GM08714 (cell line): ENCODE measurements around the gene SLC26A3.

Experiments
- H3K4me3 ChIP-seq: fragments of 200-500 bp; sonication (Bioruptor generic); 2 replicates; pipeline ENCODE4 v1.5.1; 2014; ENCODE audit warnings: mild to moderate bottlenecking, low read length, inconsistent platforms
- ZNF274 ChIP-seq: IDR thresholded peaks from 2 replicates; pipeline ENCODE4 v1.6.1; 2012; ENCODE audit warnings: mild to moderate bottlenecking, low read depth, low read length

Gene SLC26A3

GRCh38 chr7:107746006-107746405 is 57.0 kb downstream of the SLC26A3 start:
- H3K4me3 ChIP-seq: no peak overlapping the region; the same call in 1 of the 2 replicates
- no peak for TF ChIP-seq ZNF274

GRCh38 chr7:107744345-107744750 is 58.7 kb downstream of the SLC26A3 start:
- TF ChIP-seq ZNF274: no peak
- H3K4me3 ChIP-seq: peak overlapping the region; percentile 95

GRCh38 chr7:107743567-107744344 is 59.3 kb downstream of the SLC26A3 start, which contains the start of gene CBLL1:
CBLL1 (plus strand) TSS chr7:107744142; CDS start chr7:107744164, 22 bp downstream.
- peak within 1 kb of the TSS; percentile 95 for H3K4me3 ChIP-seq
- no peak for TF ChIP-seq ZNF274

- H3K4me3 ChIP-seq: peak overlapping the region; percentile 95
- TF ChIP-seq ZNF274: no peak
Measured at GRCh38 chr7:107742678-107743566, 60.1 kb downstream of the SLC26A3 start.

GRCh38 chr7:107728276-107728675 is 74.7 kb downstream of the SLC26A3 start:
- H3K4me3 ChIP-seq: no peak overlapping the region
- no peak for TF ChIP-seq ZNF274

GRCh38 chr7:107726356-107727130 is 76.5 kb downstream of the SLC26A3 start:
- H3K4me3 ChIP-seq: no peak overlapping the region
- TF ChIP-seq ZNF274: no peak

- no peak for TF ChIP-seq ZNF274
- H3K4me3 ChIP-seq: no peak overlapping the region
Measured at GRCh38 chr7:107725138-107725740, 77.8 kb downstream of the SLC26A3 start.

- TF ChIP-seq ZNF274: no peak
- no peak overlapping the region for H3K4me3 ChIP-seq
Measured at GRCh38 chr7:107723255-107723654, 79.8 kb downstream of the SLC26A3 start.

GRCh38 chr7:107721286-107721685 is 81.7 kb downstream of the SLC26A3 start:
- H3K4me3 ChIP-seq: no peak overlapping the region
- TF ChIP-seq ZNF274: no peak

- no peak for TF ChIP-seq ZNF274
- no peak overlapping the region for H3K4me3 ChIP-seq
Measured at GRCh38 chr7:107718456-107719193, 84.4 kb downstream of the SLC26A3 start.

GRCh38 chr7:107715531-107715930 is 87.5 kb downstream of the SLC26A3 start:
- no peak overlapping the region for H3K4me3 ChIP-seq
- no peak for TF ChIP-seq ZNF274
